ENCODE results near the gene ADD2. TPM values are rescaled to one million over a fixed set of nuclear protein-coding genes. Genes with fewer than 3 reads are reported as not detected.
A peak's percentile ranks its signal among the peaks of the same experiment; 100 is the strongest.

ADD2 gene
- total RNA-seq, 1 donor from 2014 or later, result 45.3 TPM

DNA sequence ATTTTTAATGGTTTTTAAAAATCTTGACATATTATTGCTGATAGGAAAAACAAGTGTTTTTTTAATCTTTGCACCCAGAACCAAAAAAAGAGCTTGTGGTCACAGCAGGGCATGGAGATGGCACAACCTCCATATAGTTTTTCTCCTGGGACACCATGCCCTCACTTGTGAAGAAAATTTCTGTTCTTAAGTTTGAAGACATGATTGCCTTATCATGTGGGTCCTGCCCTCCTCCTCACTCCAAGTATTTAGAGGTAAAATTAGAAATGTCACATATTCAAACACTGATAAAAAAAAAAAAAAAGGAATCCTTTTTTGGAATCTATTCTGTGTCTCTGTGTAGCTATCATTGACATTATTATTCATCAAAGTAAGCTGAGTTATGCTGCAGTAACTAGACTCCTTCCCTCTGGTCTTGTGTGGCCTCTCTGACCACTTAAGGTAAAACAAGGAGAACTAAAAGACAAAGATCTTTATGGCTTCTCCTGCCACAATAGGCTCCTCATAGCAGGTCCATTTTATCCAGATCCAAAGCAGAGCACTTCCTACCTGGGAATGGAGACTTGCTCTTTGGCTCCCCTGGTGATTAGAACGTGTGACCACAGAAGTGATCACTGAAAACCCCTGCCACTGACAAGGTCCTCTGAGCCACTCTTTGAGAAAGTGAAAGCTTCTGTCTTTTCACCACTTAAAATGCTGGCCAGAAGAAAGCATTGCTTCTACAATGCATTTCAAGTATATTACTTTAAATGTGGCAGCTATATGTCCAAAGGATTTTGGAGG is 19.8 kb downstream of the ADD2 start:
- H3K27ac ChIP-seq, result no peak overlapping the region
- no peak overlapping the region for H3K4me3 ChIP-seq
- peaks cover 6% of the 10 kb centered on the region for H3K9me3 Mint-ChIP-seq
- H3K36me3 ChIP-seq, result no peaks in the 10 kb centered on the region
- H3F3A ChIP-seq (ENCODE audit: low read depth), result peaks cover 26% of the 10 kb centered on the region
- no peak overlapping the region for H3K4me2 ChIP-seq
- peaks cover 41% of the 10 kb centered on the region for H4K20me1 ChIP-seq (ENCODE audit: low read depth)
- peaks cover 25% of the 10 kb centered on the region for H3K4me1 ChIP-seq
- peaks cover 99% of the 10 kb centered on the region for H3K79me2 ChIP-seq (ENCODE audit: low read depth)
- no peak overlapping the region for H2AFZ ChIP-seq (replicated peaks)
- no peak for DNase-seq (ENCODE audit: low spot score)
- H3K9me3 ChIP-seq (ENCODE audit: low read depth), result no peaks in the 10 kb centered on the region
- TF ChIP-seq EZH2phosphoT487 (IDR thresholded peaks at IDR 0.05), result no peak
- TF ChIP-seq, protein P1, sequence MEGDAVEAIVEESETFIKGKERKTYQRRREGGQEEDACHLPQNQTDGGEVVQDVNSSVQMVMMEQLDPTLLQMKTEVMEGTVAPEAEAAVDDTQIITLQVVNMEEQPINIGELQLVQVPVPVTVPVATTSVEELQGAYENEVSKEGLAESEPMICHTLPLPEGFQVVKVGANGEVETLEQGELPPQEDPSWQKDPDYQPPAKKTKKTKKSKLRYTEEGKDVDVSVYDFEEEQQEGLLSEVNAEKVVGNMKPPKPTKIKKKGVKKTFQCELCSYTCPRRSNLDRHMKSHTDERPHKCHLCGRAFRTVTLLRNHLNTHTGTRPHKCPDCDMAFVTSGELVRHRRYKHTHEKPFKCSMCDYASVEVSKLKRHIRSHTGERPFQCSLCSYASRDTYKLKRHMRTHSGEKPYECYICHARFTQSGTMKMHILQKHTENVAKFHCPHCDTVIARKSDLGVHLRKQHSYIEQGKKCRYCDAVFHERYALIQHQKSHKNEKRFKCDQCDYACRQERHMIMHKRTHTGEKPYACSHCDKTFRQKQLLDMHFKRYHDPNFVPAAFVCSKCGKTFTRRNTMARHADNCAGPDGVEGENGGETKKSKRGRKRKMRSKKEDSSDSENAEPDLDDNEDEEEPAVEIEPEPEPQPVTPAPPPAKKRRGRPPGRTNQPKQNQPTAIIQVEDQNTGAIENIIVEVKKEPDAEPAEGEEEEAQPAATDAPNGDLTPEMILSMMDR (IDR thresholded peaks at IDR 0.05), result peak; percentile 16
- no peak overlapping the region for H3K9ac ChIP-seq
- H3K27ac Mint-ChIP-seq, result no peak overlapping the region
- H3K4me3 Mint-ChIP-seq, result no peak overlapping the region
- no peaks in the 10 kb centered on the region for H3K27me3 ChIP-seq
- peaks cover 43% of the 10 kb centered on the region for H3K4me1 Mint-ChIP-seq
- H3K36me3 Mint-ChIP-seq, result peaks cover 10% of the 10 kb centered on the region
- no peaks in the 10 kb centered on the region for H3K27me3 Mint-ChIP-seq (ENCODE audit: insufficient read depth, low read depth)

DNA sequence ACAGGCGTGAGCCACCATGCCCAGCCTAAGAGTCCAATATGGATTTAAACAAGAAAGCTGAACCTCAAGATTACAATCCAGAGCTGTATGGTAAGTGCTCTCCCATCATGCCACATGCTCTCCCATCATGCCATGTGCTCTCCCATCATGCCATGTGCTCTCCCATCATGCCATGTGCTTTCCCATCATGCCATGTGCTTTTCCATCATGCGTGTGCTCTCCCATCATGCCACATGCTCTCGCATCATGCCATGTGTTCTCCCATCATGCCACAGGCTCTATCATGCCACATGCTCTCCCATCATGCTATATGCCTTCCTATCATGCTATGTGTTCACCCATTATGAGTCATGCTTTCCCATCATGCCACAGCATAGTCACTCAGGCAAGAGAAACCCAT is 20.7 kb downstream of the ADD2 start:
- Mint-ChIP-seq H3K36me3 (peaks cover 10% of the 10 kb centered on the region), H3K4me1 (peaks cover 43% of the 10 kb centered on the region), H3K4me3 (no peak overlapping the region), H3K9me3 (peaks cover 6% of the 10 kb centered on the region), H3K27me3 (ENCODE audit: insufficient read depth, low read depth) (no peaks in the 10 kb centered on the region), H3K27ac (peak overlapping the region; percentile 91)
- Histone ChIP-seq H3K4me1 (peaks cover 25% of the 10 kb centered on the region), H3K36me3 (no peaks in the 10 kb centered on the region), H3K27ac (no peak overlapping the region), H3K4me2 (no peak overlapping the region), H3K4me3 (no peak overlapping the region), H3K9me3 (ENCODE audit: low read depth) (no peaks in the 10 kb centered on the region), H3K9ac (no peak overlapping the region), H2AFZ (replicated peaks) (no peak overlapping the region), H4K20me1 (ENCODE audit: low read depth) (peaks cover 41% of the 10 kb centered on the region), H3F3A (ENCODE audit: low read depth) (peaks cover 26% of the 10 kb centered on the region), H3K79me2 (ENCODE audit: low read depth) (peaks cover 97% of the 10 kb centered on the region), H3K27me3 (no peaks in the 10 kb centered on the region)
- TF ChIP-seq EZH2 (IDR thresholded peaks at IDR 0.05), result no peak
- DNase-seq (ENCODE audit: low spot score), result no peak

DNA sequence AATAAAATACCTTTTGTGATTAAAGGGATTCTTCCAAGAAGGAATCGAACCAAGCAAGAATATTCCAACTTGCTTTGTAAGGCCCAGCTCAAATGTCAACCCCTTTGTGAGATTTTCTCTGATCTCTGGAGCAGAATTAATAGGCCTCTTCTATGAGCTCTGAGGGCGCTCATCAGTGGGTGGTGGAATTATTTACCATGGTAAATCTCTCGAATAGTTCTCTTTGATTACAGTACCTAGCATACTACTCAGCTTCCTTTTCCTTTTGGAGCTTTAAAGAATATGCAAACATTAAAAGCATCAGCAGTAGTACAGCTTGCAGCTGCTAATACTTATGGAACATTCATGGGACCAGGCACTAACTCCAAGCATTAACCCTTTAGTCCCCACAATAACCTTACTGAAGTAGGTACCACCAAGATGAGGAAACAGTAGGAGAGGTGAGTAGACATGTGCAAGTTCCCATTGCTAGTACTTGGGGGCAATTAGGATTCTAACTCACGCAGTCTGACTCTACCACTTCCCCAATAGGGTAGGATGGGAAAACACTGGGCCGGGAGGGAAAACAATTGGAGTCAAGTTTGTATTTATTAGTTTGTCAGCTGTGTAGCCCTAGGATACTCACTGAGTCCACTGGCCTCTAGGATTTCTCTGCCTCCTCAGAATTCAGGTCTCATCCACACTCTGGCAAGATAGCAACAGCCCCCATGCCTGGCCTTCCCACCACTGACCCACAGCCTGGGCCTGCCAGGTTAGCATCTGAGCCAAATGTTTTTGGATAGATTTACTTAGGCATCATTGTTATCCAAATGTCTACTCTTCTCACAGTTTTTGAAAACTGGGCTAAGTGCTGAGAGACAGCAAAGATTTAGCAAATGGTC is 21.7 kb downstream of the ADD2 start:
- peaks cover 43% of the 10 kb centered on the region for H3K4me1 Mint-ChIP-seq
- Histone ChIP-seq H3K4me3 (peak overlapping the region; percentile 23), H3K79me2 (ENCODE audit: low read depth) (peaks cover 97% of the 10 kb centered on the region)

More for the DNA sequence above, 21.7 kb downstream of the ADD2 start:
- H3K4me1 ChIP-seq, result peaks cover 30% of the 10 kb centered on the region
- H3K4me3 Mint-ChIP-seq, result peak overlapping the region; percentile 36
- no peaks in the 10 kb centered on the region for H3K27me3 ChIP-seq
- peaks cover 30% of the 10 kb centered on the region for H3F3A ChIP-seq (ENCODE audit: low read depth)
- no peaks in the 10 kb centered on the region for H3K27me3 Mint-ChIP-seq (ENCODE audit: insufficient read depth, low read depth)
- H3K27ac ChIP-seq, result no peak overlapping the region
- H3K36me3 Mint-ChIP-seq, result peaks cover 10% of the 10 kb centered on the region
- H3K27ac Mint-ChIP-seq, result peak overlapping the region; percentile 94
- no peaks in the 10 kb centered on the region for H3K9me3 ChIP-seq (ENCODE audit: low read depth)
- H3K4me2 ChIP-seq, result peak overlapping the region; percentile 70
- H4K20me1 ChIP-seq (ENCODE audit: low read depth), result peaks cover 48% of the 10 kb centered on the region
- no peaks in the 10 kb centered on the region for H3K36me3 ChIP-seq
- peak; percentile 80 for DNase-seq (ENCODE audit: low spot score)
- no peak overlapping the region for H2AFZ ChIP-seq (replicated peaks)
- H3K9me3 Mint-ChIP-seq, result peaks cover 6% of the 10 kb centered on the region
- H3K9ac ChIP-seq, result no peak overlapping the region
- TF ChIP-seq, protein P1 (IDR thresholded peaks at IDR 0.05), result no peak
- TF ChIP-seq EZH2phosphoT487 (IDR thresholded peaks at IDR 0.05) (no peak), EZH2 (IDR thresholded peaks at IDR 0.05) (no peak)

Measured in neural progenitor cell (in vitro differentiated cells).